CD4-positive, alpha-beta T cell treated with Interferon alpha-2 for 1 hour (primary cell): Measurements from ENCODE around the gene KRT71.

Experiments
- DNase-seq, 2 donors: peaks; one replicate each; pipeline ENCODE4 v3.0.0-alpha.2; 2020 to 2022

KRT71 gene

DNA sequence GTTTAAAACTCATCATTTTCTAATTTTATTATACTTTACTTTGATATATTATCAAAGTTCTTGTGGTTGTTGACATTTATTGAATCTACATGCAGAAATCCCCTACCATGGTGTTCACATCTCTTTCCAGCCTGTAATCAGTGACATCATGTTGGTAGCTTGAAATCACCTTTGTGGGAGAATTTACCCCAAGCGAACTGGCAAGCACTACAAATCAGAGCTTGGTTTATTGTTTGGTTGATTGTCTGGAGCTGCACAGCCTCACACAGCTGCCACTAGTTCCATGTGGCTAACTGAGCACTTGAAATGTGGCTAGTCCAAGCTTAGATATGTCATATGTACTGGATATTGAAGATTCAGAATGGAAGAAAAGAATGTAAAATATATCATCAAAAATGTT is 17.4 kb downstream of the KRT71 start:
- no peak for DNase-seq

GRCh38 chr12:52534482-52534881 is 18.5 kb downstream of the KRT71 start:
- DNase-seq: no peak

DNA sequence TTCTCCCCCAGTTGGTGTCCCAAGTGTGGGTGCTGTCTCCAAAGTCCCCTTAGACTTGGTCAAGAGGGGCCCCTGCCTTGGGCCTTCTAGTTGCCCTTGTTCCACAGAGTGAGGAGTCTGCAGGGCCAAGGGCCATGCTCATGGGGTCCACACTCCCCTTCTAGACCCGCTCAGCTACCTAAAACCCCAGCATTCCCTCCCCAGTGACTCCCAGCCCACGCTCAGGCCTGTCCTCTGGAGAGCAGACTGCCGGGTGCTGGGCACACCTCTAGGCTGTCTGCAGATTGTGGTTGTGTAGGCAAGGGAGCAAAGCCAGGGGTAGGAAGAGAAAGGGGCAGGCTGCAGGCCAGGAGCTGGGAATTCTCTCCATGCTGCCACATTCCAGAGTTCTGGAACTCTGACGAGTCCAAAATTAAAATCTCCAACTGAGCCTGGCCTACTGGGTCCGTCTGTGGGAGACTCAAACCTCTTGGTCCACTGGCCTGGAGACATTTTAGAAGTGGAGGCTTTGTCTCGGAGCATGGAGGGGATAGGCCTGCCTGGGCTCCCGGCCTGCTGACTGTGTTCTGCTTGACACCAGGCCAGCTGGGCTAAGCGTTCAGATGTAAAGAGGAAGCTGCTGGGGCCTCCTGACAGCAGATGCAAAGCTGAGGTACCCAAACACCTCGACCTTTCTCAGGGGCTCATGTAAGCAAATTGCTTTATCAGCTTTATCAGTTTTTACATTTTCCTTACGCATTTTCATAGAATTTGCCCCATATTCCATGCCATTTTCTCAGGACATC is 19.1 kb downstream of the KRT71 start:
- no peak for DNase-seq

DNA sequence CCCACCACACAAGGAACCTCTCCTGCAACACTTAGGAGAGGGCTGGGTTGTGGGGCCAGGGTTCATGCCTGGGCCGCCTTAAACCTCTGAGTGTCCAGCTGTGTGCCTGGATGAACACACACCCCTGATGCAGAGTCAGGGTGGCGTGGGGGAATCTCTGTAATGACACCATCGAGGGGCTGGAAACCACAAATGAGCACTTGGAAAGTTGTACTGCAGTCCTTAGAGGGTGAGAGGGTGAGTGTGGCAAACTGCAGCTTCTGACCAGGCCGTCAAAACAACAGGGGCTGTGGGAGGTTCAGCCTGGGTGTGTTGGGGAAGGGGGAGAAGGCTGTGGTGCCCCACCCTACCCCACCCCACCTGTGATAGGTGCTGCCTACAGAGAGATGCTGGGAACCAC is 20.3 kb downstream of the KRT71 start:
- DNase-seq: no peak

GRCh38 chr12:52531566-52532300 is 21.2 kb downstream of the KRT71 start:
- DNase-seq: peak in 1 of 2 donors; percentile 29

- DNase-seq: no peak
Measured at GRCh38 chr12:52530905-52531304, 22.0 kb downstream of the KRT71 start.

- DNase-seq: no peak
Measured at GRCh38 chr12:52530366-52530765, 22.6 kb downstream of the KRT71 start.

DNA sequence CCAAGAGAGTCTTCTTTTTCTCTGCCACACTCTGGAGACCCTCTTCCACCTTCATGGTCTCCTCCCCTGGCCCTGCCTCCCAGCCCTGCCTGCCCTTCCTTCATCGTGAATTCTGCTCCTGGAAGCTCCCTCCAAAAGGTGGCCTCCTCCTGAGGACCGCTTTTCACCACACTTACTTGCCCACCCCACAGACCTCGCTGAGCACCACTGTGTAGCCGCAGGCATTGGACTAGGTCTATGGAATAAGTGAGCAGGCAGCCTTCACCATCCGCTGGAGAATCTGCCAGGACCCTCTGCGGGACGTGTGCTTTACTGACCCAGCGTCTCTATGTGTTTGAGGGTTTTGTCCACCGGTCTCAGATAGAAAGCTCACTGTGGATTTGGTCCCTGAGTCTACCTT is 23.1 kb downstream of the KRT71 start:
- no peak for DNase-seq

- no peak for DNase-seq
Measured at GRCh38 chr12:52529417-52529816, 23.5 kb downstream of the KRT71 start.

DNA sequence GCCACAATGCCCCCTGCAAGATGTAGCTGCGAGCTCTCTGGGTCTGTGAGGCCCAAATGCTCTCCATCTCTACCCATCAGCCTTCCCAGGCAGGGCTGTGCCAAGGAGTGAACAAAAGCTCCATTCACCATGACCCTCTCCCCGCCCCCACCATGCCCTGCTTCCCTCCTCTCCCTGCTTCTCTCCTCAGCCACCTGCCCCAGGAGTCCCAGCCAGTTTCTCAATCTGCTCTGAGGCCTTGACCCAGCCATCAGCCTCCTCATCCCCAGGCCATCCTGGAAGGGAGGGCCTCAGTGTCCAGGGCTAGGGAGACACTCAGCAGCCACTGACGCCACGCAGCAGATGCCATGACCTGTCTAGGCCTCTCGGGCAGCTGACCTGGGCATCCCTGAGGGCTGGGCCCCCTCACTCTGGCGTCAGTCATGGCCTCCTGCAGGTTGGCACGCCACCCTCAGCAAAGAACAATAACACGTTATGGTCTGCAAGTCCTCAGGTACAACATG is 24.3 kb downstream of the KRT71 start:
- no peak for DNase-seq

GRCh38 chr12:52527121-52527800 is 25.7 kb downstream of the KRT71 start:
- DNase-seq: no peak

DNA sequence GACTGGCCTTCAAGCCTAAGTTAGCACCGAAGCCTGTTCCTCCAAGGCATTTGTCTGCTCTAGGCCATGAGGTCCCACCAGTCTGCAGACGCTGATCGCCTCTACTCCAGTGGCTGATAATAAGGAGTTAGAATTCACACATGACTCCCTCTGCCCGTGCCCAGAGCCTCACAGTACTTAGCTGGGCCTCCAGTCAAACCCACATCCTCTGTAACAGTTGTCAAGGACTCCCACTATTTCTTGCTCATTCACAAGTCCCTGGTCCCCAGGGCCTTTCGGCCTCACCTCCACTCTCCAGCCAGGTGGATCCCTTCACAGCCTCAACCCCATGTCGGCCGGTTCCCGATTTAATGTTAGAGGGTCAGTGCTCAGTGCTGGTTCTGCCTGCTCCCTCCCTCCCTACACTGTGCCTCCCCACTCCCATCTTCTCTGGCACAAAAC is 26.4 kb downstream of the KRT71 start:
- peak in 1 of 2 donors; percentile 25 for DNase-seq

DNA sequence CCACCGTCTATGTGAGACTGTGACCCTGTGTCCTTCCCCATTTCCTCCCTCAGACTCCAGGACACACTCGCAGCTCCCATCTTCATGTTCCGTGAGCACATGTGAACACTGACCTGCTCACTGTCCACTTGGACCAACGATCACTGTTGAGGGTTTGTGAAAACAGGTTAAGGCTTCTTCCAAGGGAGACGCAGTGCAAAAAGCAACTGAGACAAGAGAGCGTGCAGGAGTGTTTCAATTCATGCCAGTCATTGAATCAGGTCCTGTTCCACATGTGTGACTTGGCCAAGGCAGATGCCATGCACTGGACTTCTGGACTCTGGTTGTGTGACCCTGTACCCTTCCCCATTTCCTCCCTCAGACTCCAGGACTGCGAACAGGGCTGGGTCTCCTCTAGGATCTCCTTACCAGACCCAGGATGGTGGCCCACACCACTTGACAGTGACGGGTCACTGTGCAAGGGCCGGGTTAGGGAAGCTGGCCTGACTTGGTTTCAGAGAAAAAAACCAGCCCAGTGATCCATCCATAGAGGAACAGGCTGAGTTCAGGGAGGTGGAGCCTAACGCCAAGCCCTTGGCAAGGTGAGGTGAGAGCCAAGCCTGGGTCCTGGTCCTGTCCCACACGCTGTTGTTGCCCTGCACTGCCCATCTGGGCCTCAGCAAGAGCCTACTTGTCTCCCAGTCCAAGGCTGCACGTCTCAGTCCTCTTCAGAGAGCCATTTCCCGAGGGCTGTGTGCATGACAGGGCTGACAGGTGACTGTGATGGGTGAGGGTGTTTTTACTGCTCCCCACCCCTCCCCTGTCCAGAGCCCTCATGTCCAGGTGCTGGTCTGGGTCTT is 27.1 kb downstream of the KRT71 start:
- DNase-seq: no peak

- no peak for DNase-seq
Measured at GRCh38 chr12:52524898-52525591, 27.9 kb downstream of the KRT71 start.

- DNase-seq: no peak
Measured at GRCh38 chr12:52524241-52524897, 28.6 kb downstream of the KRT71 start.

DNA sequence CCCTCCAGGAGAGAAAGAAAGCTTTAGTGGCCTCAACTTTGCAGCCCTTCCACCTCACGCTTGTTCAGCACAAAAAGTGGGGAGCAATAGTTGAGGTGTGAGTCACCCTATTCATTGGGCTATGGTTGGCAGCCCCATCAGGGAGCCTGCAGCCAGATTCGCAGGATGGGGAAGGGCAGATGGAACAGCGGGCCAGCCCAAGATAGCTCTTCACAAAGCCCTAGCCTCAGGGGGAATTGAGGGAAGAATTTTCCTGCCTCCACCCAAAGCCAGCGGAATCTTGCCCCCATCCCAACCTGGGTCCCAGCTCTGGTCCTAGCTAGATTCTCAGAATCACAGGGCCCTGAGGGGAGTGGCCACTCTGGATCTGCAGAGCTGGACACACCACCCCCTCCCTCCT is 29.1 kb downstream of the KRT71 start:
- no peak for DNase-seq

- DNase-seq: no peak
Measured at GRCh38 chr12:52522346-52523011, 30.5 kb downstream of the KRT71 start.

- no peak for DNase-seq
Measured at GRCh38 chr12:52521568-52522266, 31.2 kb downstream of the KRT71 start.

DNA sequence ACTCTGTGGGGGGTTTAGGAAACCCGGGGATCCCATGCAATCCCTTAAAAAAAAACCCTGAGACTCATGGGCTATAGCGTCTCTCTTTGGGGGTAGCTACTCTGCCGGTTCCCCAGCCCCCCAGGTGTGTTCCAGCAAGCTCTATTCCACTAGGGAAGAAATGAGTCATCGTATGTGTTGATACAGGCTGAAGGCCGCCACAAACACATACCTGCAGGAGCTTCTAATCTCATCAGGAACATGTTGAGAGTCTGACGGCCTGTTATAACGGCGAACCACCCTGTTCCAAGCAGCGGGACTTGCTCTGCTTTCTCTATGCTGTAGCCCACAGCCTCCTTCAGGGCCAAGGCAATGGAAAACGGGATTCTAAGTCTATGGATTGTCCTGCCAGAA is 31.8 kb downstream of the KRT71 start:
- DNase-seq: no peak
